Uterus (tissue), 2 donors: Measurements from ENCODE around the gene CENPF.

ENCODE experiments used
- POLR2A ChIP-seq, 2 donors: fragments of 450-650 bp; IDR thresholded peaks; one replicate each; pipeline ENCODE4 v1.6.1; 2016; ENCODE audit warnings: antibody characterized with exemption in 2 of 2, mild to moderate bottlenecking in 1 of 2, moderate library complexity in 1 of 2
- TF ChIP-seq, protein P1 (sequence below), 4 experiments: fragments of 200-600 bp in 2 of 4; fragments of 450-650 bp in 2 of 4; sonication (generic) in 2 of 4; IDR thresholded peaks; one replicate each; pipeline ENCODE4 v1.5.1; 2016 to 2019; ENCODE audit warnings: antibody characterized with exemption in 4 of 4, mild to moderate bottlenecking in 2 of 4, moderate library complexity in 1 of 4

DNA sequence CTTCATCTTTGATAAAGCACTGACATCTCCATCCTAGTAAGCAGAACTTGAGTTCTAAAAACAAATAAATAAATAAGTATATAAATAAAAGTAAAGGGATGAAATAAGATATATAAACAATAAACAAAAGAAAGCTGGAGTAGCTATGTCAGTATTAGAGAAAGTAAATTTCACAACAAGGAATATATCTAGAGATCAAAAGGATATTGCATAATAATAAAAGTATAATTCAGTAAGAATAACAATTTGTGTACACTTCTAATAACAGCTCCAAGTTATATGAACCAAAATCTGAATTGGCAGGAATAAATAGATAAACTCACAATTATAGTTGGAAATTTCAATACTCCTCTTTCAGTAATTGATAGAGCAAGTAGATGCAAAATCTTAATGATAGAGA, 9.8 kb upstream of the CENPF start:
- TF ChIP-seq POLR2A (IDR thresholded peaks at IDR 0.05) = no peak
- TF ChIP-seq, protein P1, sequence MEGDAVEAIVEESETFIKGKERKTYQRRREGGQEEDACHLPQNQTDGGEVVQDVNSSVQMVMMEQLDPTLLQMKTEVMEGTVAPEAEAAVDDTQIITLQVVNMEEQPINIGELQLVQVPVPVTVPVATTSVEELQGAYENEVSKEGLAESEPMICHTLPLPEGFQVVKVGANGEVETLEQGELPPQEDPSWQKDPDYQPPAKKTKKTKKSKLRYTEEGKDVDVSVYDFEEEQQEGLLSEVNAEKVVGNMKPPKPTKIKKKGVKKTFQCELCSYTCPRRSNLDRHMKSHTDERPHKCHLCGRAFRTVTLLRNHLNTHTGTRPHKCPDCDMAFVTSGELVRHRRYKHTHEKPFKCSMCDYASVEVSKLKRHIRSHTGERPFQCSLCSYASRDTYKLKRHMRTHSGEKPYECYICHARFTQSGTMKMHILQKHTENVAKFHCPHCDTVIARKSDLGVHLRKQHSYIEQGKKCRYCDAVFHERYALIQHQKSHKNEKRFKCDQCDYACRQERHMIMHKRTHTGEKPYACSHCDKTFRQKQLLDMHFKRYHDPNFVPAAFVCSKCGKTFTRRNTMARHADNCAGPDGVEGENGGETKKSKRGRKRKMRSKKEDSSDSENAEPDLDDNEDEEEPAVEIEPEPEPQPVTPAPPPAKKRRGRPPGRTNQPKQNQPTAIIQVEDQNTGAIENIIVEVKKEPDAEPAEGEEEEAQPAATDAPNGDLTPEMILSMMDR (IDR thresholded peaks at IDR 0.05) = no peak
